GM18511 (cell line): ENCODE measurements around the gene COL8A1.
"Not testable (repeated sequence)": the region's sequence is repeated elsewhere in the genome, so short reads cannot be mapped to it uniquely, and the experiment has no call there.

Experiments
- ATAC-seq: cut with Tn5 transposase; IDR thresholded peaks from one replicate; pipeline ENCODE4 v1.9.1; 2021; ENCODE audit warnings: mild to moderate bottlenecking, moderate library complexity; ENCODE audit not compliant: unreplicated experiment

Gene COL8A1

GRCh38 chr3:99638167-99638948 lies at the start of gene COL8A1:
COL8A1 (plus strand) TSS chr3:99638594; CDS start chr3:99790683, 152,089 bp downstream.
- ATAC-seq = no peak

GRCh38 chr3:99589168-99589567 lies 49.2 kb upstream of the COL8A1 start:
- ATAC-seq = not testable (repeated sequence)

GRCh38 chr3:99599894-99600293 lies 38.5 kb upstream of the COL8A1 start:
- no peak for ATAC-seq

- no peak for ATAC-seq
Observed at GRCh38 chr3:99601515-99601914, 36.9 kb upstream of the COL8A1 start.

GRCh38 chr3:99602183-99602582 lies 36.2 kb upstream of the COL8A1 start:
- no peak for ATAC-seq

- ATAC-seq = peak; percentile 92
Observed at GRCh38 chr3:99607151-99607550, 31.2 kb upstream of the COL8A1 start.

GRCh38 chr3:99614768-99615167 lies 23.6 kb upstream of the COL8A1 start:
- peak; percentile 77 for ATAC-seq

GRCh38 chr3:99620077-99620767 lies 18.2 kb upstream of the COL8A1 start:
- ATAC-seq = no peak

- ATAC-seq = no peak
Observed at GRCh38 chr3:99620976-99621375, 17.4 kb upstream of the COL8A1 start.

- peak; percentile 41 for ATAC-seq
Observed at GRCh38 chr3:99624496-99625236, 13.7 kb upstream of the COL8A1 start.

- ATAC-seq = peak; percentile 21
Observed at GRCh38 chr3:99625237-99625622, 13.2 kb upstream of the COL8A1 start.

- no peak for ATAC-seq
Observed at GRCh38 chr3:99625643-99626416, 12.6 kb upstream of the COL8A1 start.

GRCh38 chr3:99626417-99626788 lies 12.0 kb upstream of the COL8A1 start:
- ATAC-seq = peak; percentile 69

- peak; percentile 24 for ATAC-seq
Observed at GRCh38 chr3:99627062-99627826, 11.2 kb upstream of the COL8A1 start.

GRCh38 chr3:99630815-99631214 lies 7.6 kb upstream of the COL8A1 start:
- no peak for ATAC-seq

- peak; percentile 78 for ATAC-seq
Observed at GRCh38 chr3:99633887-99634558, 4.4 kb upstream of the COL8A1 start.

GRCh38 chr3:99634881-99635280 lies 3.5 kb upstream of the COL8A1 start:
- ATAC-seq = no peak

GRCh38 chr3:99635348-99635747 lies 3.0 kb upstream of the COL8A1 start:
- no peak for ATAC-seq

- no peak for ATAC-seq
Observed at GRCh38 chr3:99637016-99637367, 1.4 kb upstream of the COL8A1 start.
